HepG2 (cell line): Measurements from ENCODE around the gene TSPAN15. TPM values are rescaled to one million over a fixed set of nuclear protein-coding genes. Genes with fewer than 3 reads are reported as not detected.

Source experiments
- ATAC-seq: fragments of 200-7000 bp; cut with Tn5 transposase; 3 replicates; pipeline ENCODE4 v1.9.1; 2020; ENCODE audit warnings: mild to moderate bottlenecking, moderate library complexity
- BruUV-seq: library from RNA; stranded (reverse); fragments of 400-500 nt; replicated peaks from 2 replicates; lab custom pipeline; 2021; lab: Mats Ljungman, UMichigan
- CTCF ChIA-PET: fragments of 300-600 bp; formaldehyde crosslinking; extraction: SDS; loops from one replicate; lab custom pipeline; 2021; ENCODE audit warnings: low total read pairs, inconsistent platforms, low intra/inter-chr PET ratio; lab: Yijun Ruan, JAX
- POLR2A ChIA-PET: fragments of 350-600 bp; sonication (Branson Sonifier 250); formaldehyde crosslinking; loops from one replicate; lab custom pipeline; 2020; ENCODE audit warnings: antibody characterized with exemption, inconsistent platforms; lab: Yijun Ruan, JAX
- DNase-seq: peaks from one replicate; pipeline ENCODE4 v3.0.0-alpha.2; 2015; ENCODE audit warnings: low spot score
- FAIRE-seq: peaks from 3 replicates; lab custom pipeline; 2011; peaks lifted over from hg19 to GRCh38; lab: Jason Lieb, UNC
- H2AFZ ChIP-seq: one replicate; pipeline ENCODE4 v1.6.1; 2011; ENCODE audit warnings: low read length, inconsistent platforms
- H3K27ac ChIP-seq: fragments of 300-600 bp; 3 replicates; pipeline ENCODE4 v1.8.0; 2011; ENCODE audit warnings: mixed run types, mild to moderate bottlenecking, mixed read lengths, low read length, inconsistent platforms; ENCODE audit not compliant: insufficient read depth; ENCODE audit errors: extremely low read length
- H3K27me3 ChIP-seq, 2 experiments: fragments of 200-600 bp in 1 of 2; 2 replicates in 1 of 2; 3 replicates in 1 of 2; pipeline versions ENCODE4 v1.6.0 to v1.8.0; 2011; ENCODE audit warnings: low read length in 2 of 2, mild to moderate bottlenecking in 2 of 2, moderate library complexity in 2 of 2, inconsistent platforms in 1 of 2; ENCODE audit not compliant: insufficient read depth in 2 of 2, control insufficient read depth in 1 of 2
- H3K36me3 ChIP-seq, 2 experiments: fragments of 200-600 bp in 1 of 2; replicated peaks in 1 of 2; 2 replicates in 1 of 2; 3 replicates in 1 of 2; pipeline versions ENCODE4 v1.5.1 to v1.8.0; 2011; ENCODE audit warnings: low read length in 2 of 2, inconsistent platforms in 1 of 2; ENCODE audit not compliant: insufficient read depth in 2 of 2, control insufficient read depth in 1 of 2
- H3K4me1 ChIP-seq: 2 replicates; pipeline ENCODE4 v1.5.1; 2012; ENCODE audit warnings: low read length, inconsistent platforms; ENCODE audit not compliant: insufficient read depth
- H3K4me2 ChIP-seq: 2 replicates; pipeline ENCODE4 v1.6.0; 2011; ENCODE audit warnings: low read depth, low read length, inconsistent platforms
- H3K4me3 ChIP-seq, 3 experiments: fragments of 200-600 bp in 1 of 3; sonication (generic), shearing (Covaris generic) in 1 of 3; replicated peaks in 1 of 3; 2 replicates each; pipeline ENCODE4 v1.5.1; 2011 to 2016; ENCODE audit warnings: low read length in 3 of 3, inconsistent platforms in 2 of 3, low read depth in 2 of 3, mild to moderate bottlenecking in 2 of 3, control low read depth in 1 of 3, mixed read lengths in 1 of 3; ENCODE audit not compliant: insufficient read depth in 1 of 3
- H3K79me2 ChIP-seq: one replicate; pipeline ENCODE4 v1.6.1; 2011; ENCODE audit warnings: low read length, inconsistent platforms; ENCODE audit not compliant: insufficient read depth
- H3K9ac ChIP-seq: 2 replicates; pipeline ENCODE4 v1.6.0; 2011; ENCODE audit warnings: mild to moderate bottlenecking, low read depth, low read length, inconsistent platforms; ENCODE audit not compliant: insufficient read depth
- H3K9me3 ChIP-seq: 2 replicates; pipeline ENCODE4 v1.5.1; 2012; ENCODE audit warnings: mild to moderate bottlenecking, low read length
- H4K20me1 ChIP-seq: 2 replicates; pipeline ENCODE4 v1.6.0; 2011; ENCODE audit warnings: inconsistent platforms, mild to moderate bottlenecking, low read length, moderate library complexity; ENCODE audit not compliant: insufficient read depth
- HINFP ChIP-seq: sonication (generic); formaldehyde crosslinking; IDR thresholded peaks from 2 replicates; pipeline ENCODE4 v1.4.0; 2020; ENCODE audit warnings: low read depth, mild to moderate bottlenecking, missing genetic modification reagents
- ZBTB25 ChIP-seq: IDR thresholded peaks from 2 replicates; pipeline ENCODE4 v1.6.1; 2018; ENCODE audit warnings: missing genetic modification reagents
- ZNF142 ChIP-seq: sonication (generic); formaldehyde crosslinking; IDR thresholded peaks from 2 replicates; pipeline ENCODE4 v1.4.0; 2020; ENCODE audit warnings: missing genetic modification reagents
- ZSCAN22 ChIP-seq: sonication (generic); formaldehyde crosslinking; IDR thresholded peaks from 2 replicates; pipeline ENCODE4 v1.4.0; 2020; ENCODE audit warnings: mild to moderate bottlenecking, missing genetic modification reagents
- WGBS: methylation state at CpG from one replicate; pipeline ENCODE4 v1.1.6; 2017; ENCODE audit warnings: low lambda C conversion rate; 5-methylcytosine and 5-hydroxymethylcytosine counted together
- in situ Hi-C: cut with HindIII; loops from 2 replicates; pipeline ENCODE4 v1.10.0; 2017; ENCODE audit warnings: low pct_unique_long_range_greater_than_20kb; ENCODE audit not compliant: extremely low pct_ligation_motif_present
- intact Hi-C: fragments of 100-400 bp; cut with micrococcal nuclease; formaldehyde crosslinking; loops from one replicate; pipeline ENCODE4 v1.10.0; 2022; ENCODE audit not compliant: unreplicated experiment
- polyA plus RNA-seq, 8 experiments: library from polyadenylated mRNA; depleted of rRNA in 3 of 8; stranded (reverse) in 7 of 8; unstranded in 1 of 8; fragments of >200 nt; fragmentation: Illumina TruSeq in 4 of 8; extraction: Trizol in 4 of 8; gene quantifications; 2 replicates each; pipeline versions ENCODE4 v1.2.1 to v1.2.3, GENCODE V29; 2011 to 2016; ENCODE audit warnings: low read depth in 4 of 8, missing spikeins in 1 of 8, mixed read lengths in 1 of 8; ENCODE audit not compliant: insufficient read depth in 1 of 8
- total RNA-seq, 5 experiments: library from RNA; depleted of rRNA; stranded (reverse); fragments of >200 nt; fragmentation: Illumina TruSeq; extraction: Trizol; gene quantifications; 2 replicates each; pipeline ENCODE4 v1.2.3, GENCODE V29; 2016; ENCODE audit warnings: low read depth in 1 of 5

Gene TSPAN15
- total and polyA plus RNA-seq, 2 of the 13 experiments (the other 11 are each of a cell fraction or from before 2014, with no cell fraction given) = 0.27 to 3.2 TPM

- no peak for TF ChIP-seq ZBTB25 (CRISPR knock-in tag)
Observed at GRCh38 chr10:69472544-69472943, 21.3 kb downstream of the TSPAN15 start (continued).

- Histone ChIP-seq H3K4me1 (no peaks in the 10 kb centered on the region), H4K20me1 (no peaks in the 10 kb centered on the region), H3K79me2 (no peaks in the 10 kb centered on the region), H2AFZ (no peak overlapping the region), H3K9me3 (no peaks in the 10 kb centered on the region), H3K4me2 (no peak overlapping the region), H3K27ac (no peak overlapping the region), H3K36me3 (no peaks in the 10 kb centered on the region), H3K27me3 (peaks cover 1 to 16% of the 10 kb centered on the region in 2 experiments; a peak in 3 of 5 replicates), H3K4me3 (no peak overlapping the region), H3K9ac (no peak overlapping the region)
- FAIRE-seq = no peak
- WGBS = 66% methylated on average over 10 of the region's 10 CpGs
- TF ChIP-seq ZSCAN22 (CRISPR knock-in tag) (no peak), ZNF142 (CRISPR knock-in tag) (no peak), HINFP (CRISPR knock-in tag) (no peak)
- ATAC-seq = no peak
- POLR2A ChIA-PET = no interaction called here
- no peak for DNase-seq
- in situ Hi-C loops (no loop called here), intact Hi-C loops (no loop called here)
- no TSS peak for BruUV-seq
- CTCF ChIA-PET = no interaction called here
Observed at GRCh38 chr10:69473304-69473990, 22.2 kb downstream of the TSPAN15 start.
